HG02571 (cell line): ENCODE data around the gene HAUS3.
"Not testable (repeated sequence)": the region's sequence is repeated elsewhere in the genome, so short reads cannot be mapped to it uniquely, and the experiment has no call there.

ENCODE experiments used
- ATAC-seq: cut with Tn5 transposase; IDR thresholded peaks from one replicate; pipeline ENCODE4 v1.9.1; 2021; ENCODE audit warnings: mild to moderate bottlenecking, moderate library complexity; ENCODE audit not compliant: unreplicated experiment

The HAUS3 gene

DNA sequence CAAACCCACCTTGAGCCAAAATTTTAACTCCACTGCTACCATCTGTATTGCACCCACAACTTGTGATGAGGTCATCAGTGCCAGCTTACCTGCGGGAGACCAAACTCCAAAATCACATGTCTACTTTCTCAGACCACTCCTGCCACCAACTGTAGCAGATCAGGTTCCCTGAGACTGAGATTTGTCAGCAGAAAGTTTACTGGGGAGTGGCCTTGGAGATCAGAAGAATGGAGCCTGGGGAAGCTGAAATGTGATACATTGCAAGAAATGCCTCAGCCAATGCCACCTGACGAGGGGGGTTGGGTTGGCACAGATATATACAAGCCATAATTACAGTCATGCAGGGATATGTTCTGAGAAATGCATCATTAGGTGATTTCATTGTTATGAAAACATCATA lies 19.1 kb downstream of the HAUS3 start:
- ATAC-seq: no peak

DNA sequence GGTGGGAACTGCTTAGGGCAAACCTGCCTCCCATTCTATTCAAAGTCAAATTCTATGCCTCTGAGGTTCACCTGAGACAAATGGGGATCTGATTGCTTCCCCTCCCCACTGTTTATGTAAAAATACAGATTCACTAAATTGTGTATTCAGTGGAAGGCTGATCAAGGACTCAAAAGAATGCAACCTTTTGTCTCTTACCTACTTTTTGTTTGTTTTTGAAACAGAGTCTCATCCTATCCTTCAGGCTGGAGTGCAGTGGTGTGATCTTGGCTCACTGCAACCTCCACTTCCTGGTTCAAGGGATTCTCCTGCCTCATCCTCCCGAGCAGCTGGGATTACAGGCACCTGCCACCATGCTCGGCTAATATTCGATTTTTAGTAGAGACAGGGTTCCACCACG lies 20.5 kb downstream of the HAUS3 start:
- ATAC-seq: not testable (repeated sequence)

DNA sequence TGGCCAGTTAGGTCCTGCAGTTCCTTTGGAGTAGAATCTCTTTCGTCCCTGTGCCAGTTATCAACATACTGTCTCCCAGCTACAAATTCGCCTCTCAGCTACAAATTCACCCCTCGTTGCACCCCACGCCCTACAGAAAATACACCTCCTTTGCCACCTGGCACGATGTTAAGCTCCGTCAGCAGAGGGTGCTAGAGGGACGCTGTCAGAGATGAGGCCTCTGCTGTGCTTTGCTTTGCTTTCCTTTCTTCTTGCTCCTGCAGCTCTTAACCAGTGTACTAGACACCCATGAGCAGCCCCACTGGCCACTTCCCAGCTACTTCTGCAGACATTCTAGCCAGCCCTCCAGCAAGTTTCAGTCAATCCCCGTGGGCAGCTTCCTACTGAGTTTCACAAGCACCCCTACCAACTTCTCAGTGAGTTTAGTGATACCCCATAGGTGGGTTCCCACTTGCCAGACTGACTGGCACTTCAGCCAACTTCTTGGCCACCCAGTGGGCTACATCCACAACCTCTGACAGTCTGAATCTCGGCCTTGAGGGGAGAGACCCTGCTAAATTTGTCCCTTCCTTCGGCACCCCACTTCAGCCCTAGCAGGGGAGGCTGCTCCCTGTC lies 21.8 kb downstream of the HAUS3 start:
- no peak for ATAC-seq

DNA sequence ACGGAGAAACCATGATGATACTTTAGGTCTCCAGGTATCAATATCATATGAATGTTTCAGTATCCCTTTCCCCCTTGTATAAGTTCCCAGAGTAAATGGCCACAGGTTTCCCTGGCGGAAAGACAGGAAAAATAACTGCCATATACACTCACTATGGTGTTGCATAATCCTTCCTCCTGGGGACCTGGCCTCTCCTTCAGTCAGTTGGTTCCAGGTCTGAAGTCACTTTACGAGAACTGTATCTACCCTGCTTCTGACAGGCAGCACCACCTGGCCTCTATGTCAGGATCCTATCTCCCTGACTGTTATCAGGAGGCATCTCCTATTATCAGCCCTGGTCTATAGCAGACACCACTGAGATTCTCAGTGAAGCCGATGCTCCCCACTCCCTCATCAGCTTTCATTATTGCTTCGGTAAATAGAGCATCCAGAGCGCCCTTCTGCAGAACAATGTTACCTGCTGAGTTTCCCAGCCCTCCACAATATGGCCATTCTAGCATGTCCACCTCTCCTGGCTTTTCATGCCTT lies 22.6 kb downstream of the HAUS3 start:
- ATAC-seq: no peak

DNA sequence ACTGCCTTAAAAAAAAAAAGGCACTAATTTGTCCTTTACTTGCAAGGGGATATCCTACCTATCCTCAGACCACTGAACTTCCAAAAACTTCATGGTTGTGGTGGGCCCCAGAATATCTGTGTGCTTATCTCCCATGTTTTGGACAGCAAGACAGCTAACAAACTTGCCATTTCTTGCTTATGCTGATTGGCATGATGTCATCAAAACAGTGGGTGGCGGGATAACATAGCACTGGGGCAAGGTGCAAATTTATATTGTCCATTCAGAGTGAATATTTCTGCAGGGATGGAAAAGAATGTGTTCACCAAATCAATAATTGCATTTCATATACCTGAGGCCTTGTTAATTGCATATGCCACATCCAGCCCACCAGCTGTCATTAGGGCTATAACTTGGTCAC lies 23.5 kb downstream of the HAUS3 start:
- ATAC-seq: no peak

DNA sequence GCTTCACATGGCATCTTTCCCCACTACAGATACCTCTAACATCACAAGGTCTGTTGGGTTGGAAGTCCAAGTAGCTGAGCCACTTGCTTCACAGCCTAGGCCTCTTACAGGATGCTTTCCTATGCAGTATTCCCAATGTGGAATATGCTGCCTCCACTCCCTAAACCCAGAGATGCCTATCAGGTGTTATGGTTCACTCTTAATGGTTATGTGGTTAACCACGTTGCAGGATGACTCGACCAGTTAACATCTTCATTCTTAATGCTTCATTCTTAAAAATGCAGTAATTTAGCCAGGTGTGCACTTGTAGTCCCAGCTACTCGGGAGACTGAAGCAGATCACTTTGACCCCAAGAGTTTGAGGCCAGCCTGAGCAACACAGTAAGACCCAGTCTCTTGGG lies 24.2 kb downstream of the HAUS3 start:
- ATAC-seq: no peak

DNA sequence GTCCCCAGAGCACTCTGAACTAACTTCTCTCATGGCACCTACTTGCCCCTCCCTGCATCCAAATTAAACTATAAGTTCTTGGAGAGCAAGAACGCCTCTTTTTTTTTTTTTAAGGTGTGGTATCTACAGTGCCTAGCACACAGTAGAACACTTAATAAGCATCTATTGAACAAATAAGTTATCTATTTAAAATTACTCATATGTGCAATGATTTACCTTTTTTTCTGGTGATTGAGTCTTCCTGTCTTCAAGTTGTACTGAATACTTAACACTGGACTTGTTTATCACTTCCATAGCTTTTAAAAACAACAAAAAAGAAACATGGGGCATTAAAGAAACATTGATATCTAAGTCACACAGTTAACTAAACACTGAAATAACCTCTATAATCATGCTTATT lies 29.1 kb downstream of the HAUS3 start:
- ATAC-seq: no peak

DNA sequence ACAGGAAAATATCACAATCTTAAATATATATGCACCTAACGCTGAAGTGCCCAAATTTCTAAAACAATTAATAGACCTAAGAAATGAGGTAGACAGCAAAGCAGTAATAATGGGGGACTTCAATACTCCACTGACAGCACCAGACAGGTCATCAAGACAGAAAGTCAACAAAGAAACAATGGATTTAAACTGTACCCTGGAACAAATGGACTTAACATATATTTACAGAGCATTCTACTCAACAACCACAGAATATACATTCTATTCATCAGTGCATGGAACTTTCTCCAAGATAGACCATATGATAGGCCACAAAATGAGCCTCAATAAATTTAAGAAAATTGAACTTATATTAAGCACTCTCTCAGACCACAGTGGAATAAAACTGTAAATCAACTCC lies 39.1 kb downstream of the HAUS3 start:
- not testable (repeated sequence) for ATAC-seq

DNA sequence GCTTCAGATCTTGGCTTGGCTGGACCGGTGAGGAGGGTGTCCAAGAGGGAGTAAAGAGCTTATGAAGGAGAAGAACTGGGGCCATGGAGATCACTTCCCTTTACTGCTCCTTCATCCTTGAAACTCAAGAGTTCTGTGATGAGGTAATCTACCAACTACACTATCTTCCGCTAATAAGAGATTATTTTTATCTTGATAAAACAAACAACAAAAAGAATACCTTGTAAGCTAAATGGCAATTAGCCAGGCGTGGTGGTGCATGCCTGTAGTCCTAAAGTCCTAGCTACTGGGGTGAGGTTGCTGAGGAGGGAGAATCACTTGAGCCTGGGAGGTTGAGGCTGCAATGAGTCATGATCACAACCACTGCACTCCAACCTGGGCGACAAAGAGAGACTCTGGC lies 47.4 kb downstream of the HAUS3 start:
- no peak for ATAC-seq

DNA sequence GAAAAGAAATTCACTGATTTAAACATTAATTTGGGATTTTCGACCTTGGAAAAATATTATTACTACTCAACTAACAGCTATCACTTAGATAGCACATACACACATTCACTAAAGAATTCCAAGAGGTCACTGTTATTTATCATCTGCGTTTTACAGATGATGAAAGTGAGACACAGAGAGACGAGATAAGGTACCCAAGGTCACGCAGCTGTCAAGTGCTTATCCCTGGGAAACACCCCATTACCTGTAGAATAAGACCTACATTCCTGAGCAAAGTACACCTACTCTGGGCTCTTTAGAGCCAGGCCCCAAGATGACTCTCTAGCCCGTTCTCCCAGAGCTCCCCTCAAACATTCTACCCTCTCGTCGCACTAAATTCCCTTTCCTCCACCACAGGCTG lies 48.6 kb downstream of the HAUS3 start:
- ATAC-seq: no peak

DNA sequence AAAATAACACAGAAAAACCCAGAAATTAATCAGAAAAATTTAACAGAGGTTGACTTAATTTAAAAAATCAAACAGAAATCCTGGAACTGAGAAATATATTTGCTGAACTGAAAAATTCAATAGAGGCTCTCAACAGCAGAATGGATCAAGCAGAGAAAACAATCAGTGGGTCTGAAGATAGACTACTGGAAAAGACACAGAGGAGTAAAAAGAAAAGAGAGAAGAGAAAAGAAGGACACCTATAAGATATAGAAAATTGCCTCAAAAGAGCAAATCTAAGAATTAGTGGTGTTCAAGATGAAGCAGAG lies 55.1 kb downstream of the HAUS3 start:
- ATAC-seq: no peak

DNA sequence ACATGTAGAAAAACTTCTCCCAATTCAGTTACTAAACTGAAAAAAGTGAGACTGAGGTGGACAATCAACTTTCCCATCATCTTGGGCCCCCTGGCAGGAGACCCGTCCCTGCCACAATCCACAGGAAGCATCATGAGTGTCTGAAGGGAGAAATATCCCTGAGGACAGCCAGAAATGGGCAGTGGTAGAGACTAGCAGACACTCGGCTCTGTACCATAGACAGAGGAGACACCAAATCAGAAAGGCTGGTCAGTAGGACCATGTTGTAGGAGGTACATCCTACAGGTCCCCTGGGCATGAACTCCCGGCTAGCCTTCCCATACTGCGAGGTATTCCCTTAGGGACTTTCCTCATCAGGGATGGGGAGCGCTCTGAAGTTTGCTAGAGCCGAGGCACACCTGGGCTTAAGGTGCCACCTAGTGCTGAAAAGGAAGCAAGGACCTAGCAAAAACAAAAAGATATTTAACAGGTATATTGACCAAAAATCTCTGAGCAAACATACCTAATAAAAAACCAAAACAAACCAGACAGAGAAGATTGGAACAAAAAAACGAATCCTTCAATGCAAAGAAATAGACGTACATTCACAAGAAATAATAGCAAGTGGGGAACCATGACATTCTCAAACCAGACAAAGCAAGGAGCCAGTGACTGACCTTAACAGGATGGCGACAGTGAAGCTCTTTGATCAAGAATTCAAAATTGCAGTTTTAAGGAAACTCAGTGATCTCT lies 55.6 kb downstream of the HAUS3 start:
- ATAC-seq: no peak

DNA sequence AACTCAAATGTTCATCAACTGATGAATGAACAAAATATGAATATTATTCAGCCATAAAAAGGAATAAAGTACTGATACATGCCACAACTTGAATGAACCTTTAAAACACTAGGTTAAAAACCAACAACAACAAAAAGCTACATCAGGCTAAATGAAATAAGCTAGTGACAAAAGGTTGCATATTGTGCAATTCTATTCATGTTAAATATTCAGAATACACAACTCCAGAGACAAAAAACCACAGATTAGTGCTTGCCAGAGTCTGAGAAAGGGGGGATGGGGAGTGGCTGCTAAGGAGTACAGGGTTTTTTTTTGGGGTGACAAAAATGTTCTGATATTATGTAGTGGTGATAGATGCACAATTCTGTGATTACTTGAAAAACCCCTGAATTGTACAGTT lies 58.5 kb downstream of the HAUS3 start:
- ATAC-seq: no peak

DNA sequence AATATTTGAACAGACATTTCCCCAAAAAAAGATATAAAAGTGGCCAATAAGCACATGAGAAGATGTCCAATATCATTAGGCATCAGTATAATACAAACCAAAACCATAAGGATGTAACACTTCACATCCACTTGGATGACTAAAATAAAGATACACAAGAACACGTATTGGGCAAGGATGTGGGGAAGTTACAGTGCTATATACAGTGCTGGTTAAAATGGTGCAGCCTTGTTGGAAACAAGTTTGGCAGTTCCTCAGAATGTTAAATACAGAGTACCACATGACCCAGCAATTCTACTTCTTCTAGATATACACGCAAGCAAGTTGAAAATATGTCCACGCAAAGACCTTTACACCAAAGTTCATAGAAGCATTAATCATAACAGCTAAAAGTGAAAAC lies 58.9 kb downstream of the HAUS3 start:
- no peak for ATAC-seq

DNA sequence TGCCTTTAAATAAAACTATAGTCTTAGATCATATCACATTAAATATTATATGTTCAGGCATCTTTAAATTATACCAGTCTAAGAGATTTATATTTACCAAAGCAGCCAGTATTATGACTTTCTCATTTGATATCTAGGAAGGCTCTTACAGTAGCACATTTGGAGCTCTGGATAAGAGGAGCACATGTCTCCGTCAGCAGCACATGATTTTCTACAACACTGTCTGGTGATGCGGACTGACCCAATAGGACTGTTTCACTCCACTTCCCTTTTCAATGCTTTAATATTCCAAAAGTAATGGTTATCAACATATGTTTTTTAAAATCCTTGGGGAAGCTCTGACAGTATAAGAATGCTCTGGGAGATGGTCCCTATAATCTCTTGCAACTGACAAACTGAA lies 61.5 kb downstream of the HAUS3 start:
- ATAC-seq: no peak

DNA sequence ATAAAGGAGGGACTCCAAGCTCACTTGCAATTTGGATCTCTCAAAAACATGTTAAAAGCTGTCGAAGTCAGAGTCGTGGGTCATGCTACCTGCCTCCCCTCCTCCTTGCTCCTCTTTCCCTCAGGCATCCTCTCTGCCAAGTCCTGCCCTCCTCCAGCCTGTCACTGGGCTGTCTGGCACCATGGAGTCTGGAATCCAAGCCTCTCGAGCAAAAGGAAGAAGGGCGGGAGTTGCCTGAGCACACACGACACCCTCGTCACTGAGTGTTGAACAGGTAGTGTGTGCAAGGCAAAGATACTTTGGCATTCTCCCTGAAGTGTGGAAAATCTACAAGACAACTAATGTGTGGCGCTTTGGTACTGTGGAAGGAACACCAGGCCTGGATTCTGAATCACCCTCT lies 62.2 kb downstream of the HAUS3 start:
- ATAC-seq: no peak

DNA sequence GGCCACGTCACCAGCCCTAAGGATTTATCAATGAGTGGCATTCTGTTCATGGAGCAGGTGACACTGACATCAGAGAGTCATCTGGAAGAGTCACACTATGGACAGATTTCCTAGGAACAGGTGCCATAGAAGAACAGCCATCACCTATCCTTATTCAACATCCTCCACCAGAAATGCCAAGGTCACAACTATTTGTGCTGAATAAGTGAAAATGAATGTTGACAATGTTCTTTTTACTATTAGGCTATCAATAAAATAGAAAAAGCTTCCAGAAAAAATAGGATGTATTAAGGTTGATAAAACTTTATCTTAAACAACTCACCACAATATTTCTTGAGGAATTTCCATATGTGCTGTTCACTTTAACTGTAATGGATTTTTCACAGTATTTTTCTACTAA lies 62.9 kb downstream of the HAUS3 start:
- no peak for ATAC-seq
